GM18873 (cell line): ENCODE measurements around the gene PAK5.

Experiments used
- ATAC-seq: cut with Tn5 transposase; IDR thresholded peaks from one replicate; pipeline ENCODE4 v1.9.1; 2021; ENCODE audit warnings: mild to moderate bottlenecking, moderate library complexity, moderate number of reproducible peaks; ENCODE audit not compliant: unreplicated experiment, low FRiP score

Gene PAK5

DNA sequence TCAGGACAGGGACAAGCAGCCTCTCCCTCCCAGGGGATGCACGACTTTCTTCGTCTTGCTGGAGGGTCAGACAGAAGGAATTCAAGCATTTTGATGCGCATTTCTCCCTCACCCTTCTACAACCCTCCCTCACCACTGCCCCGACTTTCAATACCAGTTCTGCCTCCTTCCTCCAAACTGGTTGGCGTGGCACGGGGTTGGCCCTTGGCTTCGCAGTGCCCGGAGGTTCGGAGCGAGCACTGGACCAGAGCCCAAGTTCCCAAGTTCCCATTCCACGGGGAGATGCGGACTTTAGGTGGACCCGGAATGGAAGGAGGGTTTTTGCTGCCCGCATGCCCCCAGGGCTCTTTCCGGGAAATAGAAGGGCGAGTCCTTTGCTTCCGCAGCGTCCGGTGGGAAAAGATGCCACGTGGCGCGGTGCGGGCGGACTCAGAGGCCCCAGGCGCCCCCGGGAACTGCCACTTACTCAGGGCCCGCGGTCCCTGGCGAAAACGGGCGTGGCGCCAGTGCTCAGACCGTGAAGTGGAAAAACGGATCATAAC lies 332.5 kb downstream of the PAK5 start:
- no peak for ATAC-seq

DNA sequence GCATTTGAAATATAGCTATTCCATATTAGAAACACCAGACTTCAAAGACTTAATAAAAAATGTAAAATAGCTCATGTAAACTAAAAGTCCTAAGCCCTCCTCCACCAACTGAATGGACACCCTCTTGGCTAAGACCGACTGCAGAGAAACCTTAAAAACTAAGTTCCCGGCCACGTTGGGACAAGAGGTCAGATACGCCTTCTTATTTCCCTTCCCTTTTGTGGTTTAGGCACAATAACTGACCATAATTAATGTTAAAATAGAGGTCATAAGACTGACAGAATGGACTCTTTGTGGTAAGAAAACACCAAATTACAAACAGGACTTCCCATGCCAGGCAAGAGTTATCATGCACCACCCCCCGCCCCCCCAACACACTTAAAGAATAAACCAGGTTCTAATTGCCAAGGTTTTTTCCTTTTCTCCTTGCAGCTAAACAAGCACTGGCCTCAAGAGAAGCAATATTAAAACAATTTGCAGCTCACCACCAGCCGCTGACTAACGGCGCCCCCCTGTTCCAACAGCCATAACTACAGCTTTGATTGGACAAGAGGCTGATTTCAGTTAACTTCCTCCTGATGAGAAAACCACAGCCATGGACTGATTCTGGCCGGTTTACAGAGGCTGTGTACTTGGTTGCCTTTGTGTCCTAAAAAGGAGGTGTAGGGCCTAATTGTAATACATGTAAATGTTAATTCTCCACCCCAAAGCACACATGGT lies 335.2 kb downstream of the PAK5 start:
- no peak for ATAC-seq

DNA sequence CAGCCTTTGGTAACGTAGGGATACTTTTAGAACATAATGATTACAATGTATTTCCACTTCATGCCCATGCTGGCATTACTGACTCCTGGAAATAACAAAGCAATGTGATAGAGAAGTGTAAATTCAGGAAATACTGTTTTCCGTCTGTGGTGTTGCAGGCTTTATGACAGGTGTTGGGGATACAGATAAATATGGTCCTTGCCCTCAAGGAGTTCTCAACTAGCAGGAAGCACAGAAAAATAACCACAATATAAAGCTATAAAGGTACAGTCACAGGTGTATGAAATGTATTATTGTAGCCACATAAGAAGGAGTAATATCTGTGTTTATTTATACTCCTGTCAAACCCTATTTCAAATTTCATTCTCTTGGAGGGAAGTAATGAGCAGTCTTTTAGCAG lies 337.4 kb downstream of the PAK5 start:
- no peak for ATAC-seq

DNA sequence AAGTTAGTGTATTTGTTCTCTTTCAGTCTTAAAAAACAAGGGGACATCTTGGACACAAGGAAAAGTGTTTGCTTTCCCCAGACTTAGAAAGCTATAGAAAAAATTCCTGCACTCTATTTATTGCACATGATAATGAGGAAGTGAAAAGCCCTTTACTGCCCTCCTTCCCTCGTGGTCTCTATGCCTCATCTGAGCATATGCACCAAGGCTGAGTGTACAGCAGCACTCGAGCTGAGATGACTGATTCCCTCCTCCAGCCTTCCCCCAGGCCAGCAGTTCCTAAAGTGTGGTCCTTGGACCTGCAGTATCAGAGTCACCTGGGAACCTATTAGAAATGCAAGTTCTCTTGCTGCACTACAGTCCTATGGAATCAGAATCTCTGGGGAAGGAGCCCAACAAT lies 338.8 kb downstream of the PAK5 start:
- no peak for ATAC-seq

DNA sequence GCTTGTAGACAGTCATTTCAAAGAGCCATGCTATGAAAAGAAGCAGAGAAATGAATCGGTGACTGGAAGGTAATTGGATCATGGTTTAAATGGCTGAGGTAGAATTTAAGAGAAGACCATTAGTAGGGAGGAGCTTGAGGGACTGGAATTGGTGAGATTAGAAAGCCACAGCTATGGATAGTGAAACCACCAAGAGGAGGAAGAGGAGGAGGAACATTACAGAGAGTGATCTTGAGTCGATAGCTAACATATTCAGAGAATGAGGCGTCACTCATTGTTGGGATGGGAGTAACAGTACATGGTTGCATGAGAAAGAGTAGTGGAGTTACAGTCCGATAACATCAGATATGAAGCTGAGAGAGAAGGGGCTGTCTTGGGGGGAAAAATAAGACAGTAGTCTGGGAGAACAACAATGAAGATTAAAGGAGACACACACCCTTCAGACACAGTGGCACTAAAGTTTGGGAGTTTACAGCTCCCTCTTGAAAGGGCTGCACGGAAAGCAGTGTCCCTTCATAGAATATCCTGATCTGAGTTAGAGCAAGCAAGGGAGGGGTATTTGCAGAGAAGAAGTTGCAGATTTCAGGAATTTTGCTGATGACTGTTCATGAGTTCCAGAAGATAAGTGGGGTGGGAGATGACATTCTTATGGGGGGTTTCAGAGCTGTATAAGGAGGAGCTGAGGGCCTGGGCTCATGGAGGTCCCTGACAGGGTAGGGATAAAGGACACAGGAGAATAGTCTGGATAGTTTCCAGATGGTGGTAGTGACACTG lies 339.6 kb downstream of the PAK5 start:
- no peak for ATAC-seq

DNA sequence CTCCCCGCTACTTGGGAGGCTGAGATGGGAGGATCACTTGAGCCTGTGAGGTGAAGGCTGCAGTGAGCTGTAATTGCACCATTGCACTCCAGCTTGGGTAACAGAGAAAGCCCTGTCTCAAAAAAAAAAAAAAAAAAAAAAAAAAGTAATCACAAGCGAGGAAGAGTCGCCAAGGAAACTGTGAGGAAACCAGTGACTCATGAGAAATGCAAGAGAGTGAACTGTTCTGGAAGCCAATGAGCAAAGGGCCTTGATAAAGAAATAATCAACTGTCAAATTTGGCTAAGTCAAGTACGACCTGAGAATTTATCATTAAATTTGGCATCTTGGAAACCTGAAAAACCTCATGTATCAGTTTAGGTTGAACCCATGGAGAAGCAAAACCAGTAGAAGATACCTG lies 340.6 kb downstream of the PAK5 start:
- no peak for ATAC-seq

DNA sequence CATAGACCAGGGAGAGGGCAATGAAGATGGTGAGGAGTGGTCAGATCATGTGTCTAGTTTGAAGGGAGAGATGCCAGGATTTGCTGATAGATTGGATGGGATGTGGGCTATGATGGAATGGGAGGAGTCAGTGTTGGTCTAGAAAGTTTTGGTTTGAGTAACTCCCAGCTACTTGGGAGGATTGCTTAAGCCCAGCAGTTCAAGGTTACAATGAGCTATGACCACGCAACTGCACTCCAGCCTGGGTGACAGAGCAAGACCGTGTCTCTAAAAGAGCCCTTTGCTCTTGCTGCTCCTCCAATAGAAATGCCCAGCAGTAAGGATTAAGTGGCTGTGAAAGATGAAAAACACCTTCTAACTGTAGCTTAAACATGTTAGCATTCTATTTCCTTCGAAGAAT lies 342.7 kb downstream of the PAK5 start:
- no peak for ATAC-seq

DNA sequence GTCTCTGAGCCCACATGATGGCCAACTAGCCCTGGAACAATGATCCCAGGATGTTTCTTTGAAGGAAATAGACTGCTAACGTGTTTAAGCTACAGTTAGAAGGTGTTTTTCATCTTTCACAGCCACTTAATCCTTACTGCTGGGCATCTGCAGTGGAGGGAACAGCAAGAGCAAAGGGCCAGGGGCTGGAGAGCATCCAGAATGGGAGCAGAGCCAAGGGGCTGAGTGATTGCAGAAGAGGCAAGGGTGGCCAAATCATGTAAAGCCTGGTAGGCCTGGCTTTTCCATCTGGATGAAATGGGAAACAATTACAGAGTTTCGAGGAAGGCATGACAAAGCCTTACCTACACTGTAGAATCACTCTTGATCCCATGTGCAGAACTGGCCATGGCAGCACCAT lies 343.2 kb downstream of the PAK5 start:
- no peak for ATAC-seq

DNA sequence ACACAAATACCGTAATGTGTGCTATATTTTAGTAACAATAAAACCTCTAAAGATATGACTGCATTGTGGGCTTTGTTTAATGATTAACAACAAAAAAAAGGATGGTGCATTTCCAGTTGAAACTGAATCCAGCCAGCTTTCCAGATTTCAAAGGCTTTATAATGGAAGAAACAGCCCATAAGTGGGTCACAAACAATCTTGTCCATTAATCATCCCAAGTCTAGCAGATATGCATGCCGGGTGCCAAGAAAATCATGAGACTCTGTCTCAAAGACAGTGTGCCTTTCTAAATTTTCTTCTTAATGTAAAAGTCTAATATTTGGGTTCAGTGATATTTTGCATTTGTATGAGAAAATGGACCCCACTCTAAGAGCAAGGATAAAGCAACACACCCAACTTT lies 345.1 kb downstream of the PAK5 start:
- no peak for ATAC-seq

DNA sequence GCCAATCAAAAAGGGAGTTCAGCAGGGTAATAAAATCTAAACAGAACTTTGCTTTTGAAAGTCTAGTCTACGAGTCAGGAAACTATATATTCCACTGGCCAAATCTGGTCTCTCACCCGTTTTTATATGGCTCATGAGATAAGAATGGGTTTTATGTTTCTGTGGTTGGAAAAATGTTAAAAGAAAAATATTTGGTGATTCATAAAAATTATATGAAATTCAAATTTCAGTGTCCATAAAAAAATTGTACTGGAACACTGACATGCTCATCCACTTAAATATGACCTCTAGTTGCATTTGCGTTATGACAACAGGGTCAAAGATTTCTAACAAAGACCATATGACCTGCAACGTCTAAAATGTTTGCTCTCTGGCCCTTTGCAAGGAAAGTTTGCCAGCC lies 346.8 kb downstream of the PAK5 start:
- no peak for ATAC-seq

DNA sequence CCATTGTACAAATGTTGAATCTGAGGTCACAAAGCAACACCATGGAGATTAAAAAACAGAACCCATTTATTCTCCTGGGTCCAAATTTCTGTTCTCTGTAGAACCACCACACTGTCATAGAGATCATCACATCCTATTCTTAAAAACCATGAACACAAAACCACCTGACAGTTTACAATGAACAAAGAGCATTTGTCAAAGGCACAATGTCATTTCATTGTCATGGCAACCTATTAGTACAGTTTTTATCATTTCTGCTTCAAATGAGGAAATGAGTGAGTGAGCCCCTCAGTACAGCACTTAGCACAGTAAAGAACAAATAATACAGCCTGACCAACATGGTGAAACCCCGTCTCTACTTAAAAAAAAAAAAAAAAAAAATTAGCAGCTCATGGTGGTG lies 347.6 kb downstream of the PAK5 start:
- ATAC-seq = no peak

DNA sequence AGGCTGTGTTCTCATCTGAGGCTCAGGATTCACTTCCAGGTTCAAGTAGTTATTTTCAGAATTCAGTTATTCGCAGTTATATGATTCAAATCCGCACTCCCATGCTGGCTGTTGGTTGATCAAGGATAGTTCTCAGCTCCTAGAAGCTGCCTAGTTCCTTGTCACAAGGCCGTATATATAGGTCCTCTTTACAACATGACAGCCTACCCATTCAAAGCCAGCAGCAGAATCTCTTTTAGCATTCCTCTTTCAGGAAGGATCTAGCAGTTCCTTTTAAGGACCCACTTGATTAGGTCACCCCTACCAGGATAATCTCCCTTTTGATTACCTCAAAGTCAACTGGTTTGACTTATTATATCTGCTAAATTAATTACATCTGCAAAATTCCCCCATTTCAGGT lies 348.2 kb downstream of the PAK5 start:
- no peak for ATAC-seq

DNA sequence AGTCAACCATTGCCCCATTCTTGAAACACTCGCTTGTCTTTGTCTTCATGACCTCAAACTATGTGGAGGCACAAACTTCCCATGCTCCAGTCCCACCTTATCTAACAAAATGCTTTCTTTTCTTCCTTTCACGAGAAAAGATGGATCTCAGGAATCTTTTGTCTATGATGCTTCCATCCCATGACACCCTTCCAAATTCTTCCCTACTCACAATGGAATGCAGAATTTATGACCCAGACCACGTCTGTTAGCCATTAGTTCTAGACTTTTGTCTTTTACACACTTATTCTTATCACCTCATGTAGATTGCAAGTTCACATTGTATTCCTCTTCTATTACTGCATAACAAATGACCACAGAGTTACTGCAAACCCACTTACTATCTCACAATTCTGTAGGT lies 348.7 kb downstream of the PAK5 start:
- ATAC-seq = no peak

DNA sequence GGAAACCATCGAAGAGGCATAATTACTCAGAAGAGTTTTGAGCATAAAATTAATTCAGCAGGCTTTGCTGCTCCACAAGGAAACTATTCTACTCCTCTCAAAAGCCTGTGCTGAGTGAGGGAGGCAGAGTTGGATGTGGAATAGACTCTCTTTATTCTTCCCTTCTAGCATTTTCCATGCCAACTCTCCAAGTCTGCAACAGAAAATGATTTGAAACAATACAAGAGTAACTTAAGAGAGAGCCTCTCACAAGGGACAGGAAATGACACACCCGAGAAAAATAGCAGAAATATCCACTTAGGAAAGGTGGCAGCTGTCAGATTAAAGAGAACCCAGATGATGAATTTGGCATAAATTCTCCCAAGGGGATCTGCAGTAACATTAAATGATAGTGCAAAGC lies 350.8 kb downstream of the PAK5 start:
- no peak for ATAC-seq
